Measurements from ENCODE around the gene BRD3.

BRD3 gene

DNA sequence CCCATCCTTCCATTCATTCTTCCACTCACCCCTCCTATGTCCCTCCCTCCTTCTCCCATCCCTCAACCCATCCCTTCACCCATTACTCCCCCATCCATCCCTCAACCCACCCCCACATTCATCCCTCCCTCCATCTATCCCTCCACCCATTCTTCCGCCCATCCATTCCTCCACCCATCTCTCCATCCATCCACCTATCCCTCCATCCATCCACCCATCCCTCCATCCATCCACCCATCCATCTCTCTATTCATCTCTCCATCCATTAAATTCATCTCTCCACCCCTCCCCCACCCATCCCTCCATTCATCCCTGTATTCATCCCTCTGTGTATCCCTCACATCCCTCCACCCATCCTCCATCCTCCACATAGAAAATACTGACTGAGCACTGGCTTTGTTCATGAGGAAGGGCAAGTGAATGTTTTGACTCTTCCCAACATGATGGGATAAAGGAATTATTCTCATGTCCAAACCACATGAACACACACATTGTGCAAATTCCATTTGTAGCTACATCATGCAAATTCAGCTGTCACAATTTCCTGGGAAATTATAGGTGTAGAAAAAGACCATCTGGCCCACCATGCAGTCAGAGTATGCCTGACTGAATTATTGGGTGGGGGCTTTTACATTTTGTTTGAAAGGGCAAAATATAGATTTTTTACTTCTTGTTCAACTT lies 68.8 kb downstream of the BRD3 start:
- Histone ChIP-seq H3K4me1 (ENCODE audit: insufficient read depth, insufficient read length) (peaks cover 7% of the 10 kb centered on the region), H3K36me3 (ENCODE audit: insufficient read depth, insufficient read length, low read length) (no peaks in the 10 kb centered on the region), H3K9ac (ENCODE audit: insufficient read length, low read depth) (no peak overlapping the region), H3K9me3 (ENCODE audit: insufficient read depth, low read length) (no peaks in the 10 kb centered on the region), H3K27me3 (ENCODE audit: insufficient read depth, insufficient read length) (peaks cover 2% of the 10 kb centered on the region), H3K4me3 (ENCODE audit: insufficient read length, low read depth) (no peak overlapping the region)
- DNase-seq (ENCODE audit: low read depth, low spot score), result no peak
- TF ChIP-seq ZNF274 (IDR thresholded peaks at IDR 0.05; ENCODE audit: low read depth, low read length) (no peak), SUZ12 (IDR thresholded peaks at IDR 0.05; ENCODE audit: extremely low read depth, insufficient read depth, insufficient read length) (no peak), YY1 (IDR thresholded peaks at IDR 0.05; ENCODE audit: insufficient read depth, insufficient read length) (no peak)

DNA sequence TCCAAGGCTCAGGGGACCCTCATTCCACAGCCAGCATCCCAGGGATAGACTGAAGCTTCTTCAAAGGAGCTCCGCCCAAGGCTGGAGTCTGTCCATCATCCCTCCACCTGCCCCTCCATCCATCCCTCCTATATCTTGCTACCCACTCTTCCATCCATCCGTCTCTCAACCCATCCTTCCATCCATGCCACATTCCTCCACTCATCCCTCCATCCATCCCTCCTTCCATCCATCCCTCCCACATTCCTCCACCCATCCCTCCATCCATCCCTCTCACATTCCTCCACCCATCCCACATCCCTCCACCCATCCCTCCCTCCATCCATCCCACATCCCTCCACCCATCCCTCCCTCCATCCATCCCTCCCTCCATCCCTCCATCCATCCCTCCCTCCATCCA lies 70.2 kb downstream of the BRD3 start:
- no peak for TF ChIP-seq SUZ12 (IDR thresholded peaks at IDR 0.05; ENCODE audit: extremely low read depth, insufficient read depth, insufficient read length)
- TF ChIP-seq ZNF274 (IDR thresholded peaks at IDR 0.05; ENCODE audit: low read depth, low read length), result no peak
- TF ChIP-seq YY1 (IDR thresholded peaks at IDR 0.05; ENCODE audit: insufficient read depth, insufficient read length), result no peak
- H3K9ac ChIP-seq (ENCODE audit: insufficient read length, low read depth), result no peak overlapping the region
- peaks cover 15% of the 10 kb centered on the region for H3K4me1 ChIP-seq (ENCODE audit: insufficient read depth, insufficient read length)
- H3K9me3 ChIP-seq (ENCODE audit: insufficient read depth, low read length), result no peaks in the 10 kb centered on the region
- no peak for DNase-seq (ENCODE audit: low read depth, low spot score)
- H3K27me3 ChIP-seq (ENCODE audit: insufficient read depth, insufficient read length), result peaks cover 2% of the 10 kb centered on the region
- H3K36me3 ChIP-seq (ENCODE audit: insufficient read depth, insufficient read length, low read length), result no peaks in the 10 kb centered on the region
- H3K4me3 ChIP-seq (ENCODE audit: insufficient read length, low read depth), result no peak overlapping the region

GRCh38 chr9:133996531-133997520 lies 71.0 kb downstream of the BRD3 start:
- Histone ChIP-seq H3K27me3 (ENCODE audit: insufficient read depth, insufficient read length) (peaks cover 2% of the 10 kb centered on the region), H3K9ac (ENCODE audit: insufficient read length, low read depth) (no peak overlapping the region), H3K4me3 (ENCODE audit: insufficient read length, low read depth) (no peak overlapping the region), H3K36me3 (ENCODE audit: insufficient read depth, insufficient read length, low read length) (no peaks in the 10 kb centered on the region), H3K9me3 (ENCODE audit: insufficient read depth, low read length) (no peaks in the 10 kb centered on the region), H3K4me1 (ENCODE audit: insufficient read depth, insufficient read length) (peaks cover 15% of the 10 kb centered on the region)
- no peak for DNase-seq (ENCODE audit: low read depth, low spot score)
- no peak for TF ChIP-seq YY1 (IDR thresholded peaks at IDR 0.05; ENCODE audit: insufficient read depth, insufficient read length)
- TF ChIP-seq ZNF274 (IDR thresholded peaks at IDR 0.05; ENCODE audit: low read depth, low read length), result no peak
- TF ChIP-seq SUZ12 (IDR thresholded peaks at IDR 0.05; ENCODE audit: extremely low read depth, insufficient read depth, insufficient read length), result no peak

DNA sequence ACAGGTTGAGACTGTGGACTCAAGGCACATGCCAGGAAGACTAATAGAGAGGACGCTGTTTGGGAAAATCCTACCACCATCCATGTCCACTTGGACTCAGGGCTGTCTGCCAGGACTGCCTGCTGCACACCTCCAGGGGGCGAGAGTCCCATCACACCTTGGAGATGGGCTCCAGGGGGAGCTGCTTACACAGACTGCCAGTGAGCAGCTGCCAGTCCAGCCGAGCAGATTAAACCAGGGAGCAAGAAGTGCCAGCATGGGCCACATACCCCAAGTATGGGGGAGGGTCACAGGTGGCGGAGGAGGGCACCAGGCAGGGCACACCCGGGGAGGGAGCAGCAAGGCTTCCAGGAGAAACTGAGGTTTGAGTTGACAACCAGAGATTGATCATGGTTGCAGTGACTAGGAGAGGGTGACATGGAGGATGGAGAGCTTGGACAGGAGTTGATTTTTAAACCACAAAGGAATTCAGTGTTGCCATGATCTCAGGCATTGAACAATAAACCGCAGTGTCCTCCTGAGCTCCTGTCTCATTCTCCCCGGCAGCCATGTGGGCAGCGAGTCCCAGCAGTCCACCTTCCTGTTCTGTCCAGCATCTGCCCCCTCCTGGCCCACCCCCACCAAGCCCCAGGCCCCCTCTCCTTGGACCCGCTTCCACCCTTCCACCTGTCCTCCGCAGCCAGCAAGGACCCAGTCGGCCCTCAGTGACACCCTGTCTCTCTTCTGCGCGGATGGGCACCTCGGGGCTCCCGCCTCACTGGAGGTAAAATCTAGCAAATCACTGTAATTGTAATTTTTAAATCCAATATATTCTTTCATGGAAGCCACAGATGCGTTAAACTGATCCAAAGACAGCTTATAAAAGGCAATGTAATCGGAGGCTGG lies 72.6 kb downstream of the BRD3 start:
- TF ChIP-seq YY1 (IDR thresholded peaks at IDR 0.05; ENCODE audit: insufficient read depth, insufficient read length) (no peak), SUZ12 (IDR thresholded peaks at IDR 0.05; ENCODE audit: extremely low read depth, insufficient read depth, insufficient read length) (no peak), ZNF274 (IDR thresholded peaks at IDR 0.05; ENCODE audit: low read depth, low read length) (no peak)
- Histone ChIP-seq H3K9me3 (ENCODE audit: insufficient read depth, low read length) (no peaks in the 10 kb centered on the region), H3K27me3 (ENCODE audit: insufficient read depth, insufficient read length) (peaks cover 2% of the 10 kb centered on the region), H3K4me1 (ENCODE audit: insufficient read depth, insufficient read length) (peaks cover 20% of the 10 kb centered on the region), H3K4me3 (ENCODE audit: insufficient read length, low read depth) (no peak overlapping the region), H3K9ac (ENCODE audit: insufficient read length, low read depth) (no peak overlapping the region), H3K36me3 (ENCODE audit: insufficient read depth, insufficient read length, low read length) (no peaks in the 10 kb centered on the region)
- DNase-seq (ENCODE audit: low read depth, low spot score), result no peak

DNA sequence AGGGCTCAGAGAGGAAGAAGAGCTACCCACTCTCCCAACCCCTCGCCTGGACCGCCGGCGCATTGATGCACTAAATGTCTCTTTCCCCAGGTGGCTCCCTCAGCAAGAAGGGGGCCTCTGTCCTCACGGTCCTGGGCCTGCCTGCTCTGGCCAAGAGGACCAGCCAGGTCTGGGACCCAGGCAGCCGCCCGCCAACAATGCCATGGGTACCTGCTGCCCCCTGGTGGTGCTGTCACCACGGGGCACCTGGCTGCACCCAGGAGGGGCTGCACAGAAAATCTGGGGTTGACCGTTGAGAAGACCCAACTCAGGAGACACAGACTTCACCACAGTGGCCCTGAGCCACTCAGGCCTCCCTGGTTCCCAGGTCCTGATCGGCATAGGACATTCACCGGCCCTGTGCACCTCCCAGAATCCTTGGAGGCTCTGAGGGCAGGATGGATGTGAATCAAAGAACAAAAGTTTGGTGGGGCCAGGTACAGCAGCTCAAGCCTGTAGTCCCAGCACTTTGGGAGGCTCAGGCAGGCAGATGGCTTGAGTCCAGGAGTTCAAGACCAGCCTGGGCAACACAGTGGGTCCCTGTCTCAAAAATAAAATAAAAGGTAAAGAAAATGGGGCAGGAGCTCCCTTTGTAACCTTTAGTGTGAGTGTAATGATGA lies 73.3 kb downstream of the BRD3 start:
- no peak overlapping the region for H3K4me3 ChIP-seq (ENCODE audit: insufficient read length, low read depth)
- H3K27me3 ChIP-seq (ENCODE audit: insufficient read depth, insufficient read length), result peaks cover 2% of the 10 kb centered on the region
- peaks cover 5% of the 10 kb centered on the region for H3K36me3 ChIP-seq (ENCODE audit: insufficient read depth, insufficient read length, low read length)
- H3K9me3 ChIP-seq (ENCODE audit: insufficient read depth, low read length), result no peaks in the 10 kb centered on the region
- TF ChIP-seq ZNF274 (IDR thresholded peaks at IDR 0.05; ENCODE audit: low read depth, low read length), result no peak
- TF ChIP-seq YY1 (IDR thresholded peaks at IDR 0.05; ENCODE audit: insufficient read depth, insufficient read length), result no peak
- no peak for TF ChIP-seq SUZ12 (IDR thresholded peaks at IDR 0.05; ENCODE audit: extremely low read depth, insufficient read depth, insufficient read length)
- peaks cover 25% of the 10 kb centered on the region for H3K4me1 ChIP-seq (ENCODE audit: insufficient read depth, insufficient read length)
- peak overlapping the region; percentile 63 for H3K9ac ChIP-seq (ENCODE audit: insufficient read length, low read depth)
- DNase-seq (ENCODE audit: low read depth, low spot score), result no peak

- no peak for DNase-seq (ENCODE audit: low read depth, low spot score)
- H3K36me3 ChIP-seq (ENCODE audit: insufficient read depth, insufficient read length, low read length), result peaks cover 5% of the 10 kb centered on the region
- H3K9me3 ChIP-seq (ENCODE audit: insufficient read depth, low read length), result no peaks in the 10 kb centered on the region
- H3K27me3 ChIP-seq (ENCODE audit: insufficient read depth, insufficient read length), result peaks cover 2% of the 10 kb centered on the region
- TF ChIP-seq SUZ12 (IDR thresholded peaks at IDR 0.05; ENCODE audit: extremely low read depth, insufficient read depth, insufficient read length), result no peak
- no peak for TF ChIP-seq ZNF274 (IDR thresholded peaks at IDR 0.05; ENCODE audit: low read depth, low read length)
- no peak for TF ChIP-seq YY1 (IDR thresholded peaks at IDR 0.05; ENCODE audit: insufficient read depth, insufficient read length)
- H3K9ac ChIP-seq (ENCODE audit: insufficient read length, low read depth), result peak overlapping the region; percentile 97
- H3K4me1 ChIP-seq (ENCODE audit: insufficient read depth, insufficient read length), result peaks cover 25% of the 10 kb centered on the region
- peak overlapping the region; percentile 84 for H3K4me3 ChIP-seq (ENCODE audit: insufficient read length, low read depth)
Measured at GRCh38 chr9:133993635-133994253, 74.1 kb downstream of the BRD3 start.
